ENCODE data around the gene HSF2. TPM values are rescaled to one million over a fixed set of nuclear protein-coding genes. Genes with fewer than 3 reads are reported as not detected.

The HSF2 gene
- polyA plus RNA-seq, 2 of the 4 experiments (the other 2 are of a cell fraction) = 9.2 to 25.9 TPM

- TF ChIP-seq RCOR1 (IDR thresholded peaks at IDR 0.05; ENCODE audit: low read depth, low read length) (no peak), SREBF2 (IDR thresholded peaks at IDR 0.05) (no peak), CTCF (IDR thresholded peaks at IDR 0.05) (no peak), BCL3 (IDR thresholded peaks at IDR 0.05) (no peak), ZFP36 (IDR thresholded peaks at IDR 0.05; ENCODE audit: borderline replicate concordance, partially characterized antibody) (no peak), TFCP2L1 (CRISPR knock-in tag; IDR thresholded peaks at IDR 0.05) (no peak), ELK1 (IDR thresholded peaks at IDR 0.05; ENCODE audit: low read depth, low read length) (no peak), RARB (CRISPR knock-in tag; IDR thresholded peaks at IDR 0.05) (no peak)
- DNase-seq (ENCODE audit: low read depth in 1 of 2, low spot score in 1 of 2) (no peak), FAIRE-seq (no peak), ATAC-seq (no peak)
- CTCF ChIA-PET = no interaction called here
- Histone ChIP-seq H3K4me3 (no peak overlapping the region), H3K4me2 (no peak overlapping the region), H3K27ac (no peak overlapping the region), H3K9me3 (no peaks in the 10 kb centered on the region), H3K4me1 (no peaks in the 10 kb centered on the region)
- POLR2A ChIA-PET = no interaction called here
These were observed 29.9 kb downstream of the HSF2 start for GRCh38 chr6:122429323-122429722.

- no peak for TF ChIP-seq HOXB5 (CRISPR knock-in tag; IDR thresholded peaks at IDR 0.05)
- TF ChIP-seq CHD2 (IDR thresholded peaks at IDR 0.05; ENCODE audit: low read length, partially characterized antibody) = no peak
- TF ChIP-seq EHF (CRISPR knock-in tag; IDR thresholded peaks at IDR 0.05) = no peak
- no peak for TF ChIP-seq RFX5 (IDR thresholded peaks at IDR 0.05)
- ATAC-seq (no peak), FAIRE-seq (no peak), DNase-seq (ENCODE audit: low read depth in 1 of 2, low spot score in 1 of 2) (no peak)
- WGBS (ENCODE audit: missing lambda C conversion rate) = 96% methylated on average over 4 of the region's 4 CpGs
- ChIA-PET POLR2A (no interaction called here), CTCF (no interaction called here)
- H3K4me2 ChIP-seq = no peak overlapping the region
- no peak overlapping the region for H3K4me3 ChIP-seq
- H3K9me3 ChIP-seq = no peaks in the 10 kb centered on the region
- H3K27ac ChIP-seq = no peak overlapping the region
- no peaks in the 10 kb centered on the region for H3K4me1 ChIP-seq
These were observed 32.3 kb downstream of the HSF2 start for GRCh38 chr6:122431780-122432179.

- FAIRE-seq = no peak
- no peak overlapping the region for H3K27ac ChIP-seq
- POLR2A ChIA-PET = no interaction called here
- no peak overlapping the region for H3K4me3 ChIP-seq
- ATAC-seq = no peak
- WGBS (ENCODE audit: missing lambda C conversion rate) = 90% methylated on average over 3 of the region's 3 CpGs
- TF ChIP-seq HDAC2 (IDR thresholded peaks at IDR 0.05) (no peak), RARB (CRISPR knock-in tag; IDR thresholded peaks at IDR 0.05) (no peak), FOSL2 (IDR thresholded peaks at IDR 0.05) (no peak), FOSL2 (CRISPR knock-in tag; IDR thresholded peaks at IDR 0.05) (no peak), USF2 (IDR thresholded peaks at IDR 0.05) (no peak), ESRRA (IDR thresholded peaks at IDR 0.05; ENCODE audit: borderline replicate concordance, low read length) (no peak), KDM5A (IDR thresholded peaks at IDR 0.05) (no peak), FOXS1 (CRISPR knock-in tag; IDR thresholded peaks at IDR 0.05) (no peak)
- no peak overlapping the region for H3K4me2 ChIP-seq
- H3K9me3 ChIP-seq = no peaks in the 10 kb centered on the region
- CTCF ChIA-PET = no interaction called here
- no peak for DNase-seq (ENCODE audit: low read depth in 1 of 2, low spot score in 1 of 2)
- H3K4me1 ChIP-seq = no peaks in the 10 kb centered on the region
These were observed 33.4 kb downstream of the HSF2 start for GRCh38 chr6:122432816-122433215.
